ENCODE results near the gene PRAMEF10. TPM values are rescaled to one million over a fixed set of nuclear protein-coding genes. Genes with fewer than 3 reads are reported as not detected.

Gene PRAMEF10, protein sequence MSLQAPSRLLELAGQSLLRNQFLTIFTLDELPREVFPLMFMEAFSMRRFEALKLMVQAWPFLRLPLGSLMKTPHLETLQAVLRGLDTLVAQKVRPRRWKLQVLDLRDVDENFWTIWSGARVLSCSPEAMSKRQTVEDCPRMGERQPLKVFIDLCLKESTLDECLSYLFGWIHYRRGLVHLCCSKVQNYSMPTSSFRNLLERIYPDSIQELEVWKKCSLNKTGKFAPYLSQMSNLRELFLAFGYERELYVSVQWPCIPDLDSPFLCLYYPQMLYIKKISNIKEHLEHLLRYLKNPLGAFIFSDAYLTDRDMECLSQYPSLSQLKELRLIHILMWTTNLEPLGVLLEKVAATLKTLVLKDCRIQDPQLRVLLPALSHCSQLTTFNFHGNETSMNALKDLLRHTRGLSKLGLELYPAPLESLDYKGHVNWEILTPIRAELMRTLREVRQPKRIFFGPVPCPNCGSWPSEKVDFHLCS
- not detected in 2 replicates for total RNA-seq

DNA sequence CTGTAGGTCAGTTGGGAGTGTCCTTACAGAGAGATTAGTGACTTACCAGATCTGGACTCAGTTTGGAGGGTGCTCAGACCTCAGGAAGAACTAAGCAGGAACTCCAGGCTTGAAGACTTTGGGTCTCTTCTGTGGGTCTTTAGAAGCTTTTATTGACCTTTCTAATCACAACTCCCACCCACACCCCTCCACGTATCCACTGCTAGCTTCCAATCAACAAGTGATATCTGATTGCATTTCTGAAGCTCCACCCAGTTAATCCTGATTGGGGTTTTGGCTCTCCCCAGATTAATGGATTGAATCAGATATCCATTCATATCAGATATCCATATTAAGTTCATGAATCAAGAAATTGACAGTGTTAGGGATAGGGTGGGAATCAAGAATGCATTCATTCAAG is at the start of gene PRAMEF10:
Gene PRAMEF10 (minus strand): TSS at position 101 of the 400 bp plus-strand sequence. CDS start 2,423 bp downstream, outside the sequence.

DNA sequence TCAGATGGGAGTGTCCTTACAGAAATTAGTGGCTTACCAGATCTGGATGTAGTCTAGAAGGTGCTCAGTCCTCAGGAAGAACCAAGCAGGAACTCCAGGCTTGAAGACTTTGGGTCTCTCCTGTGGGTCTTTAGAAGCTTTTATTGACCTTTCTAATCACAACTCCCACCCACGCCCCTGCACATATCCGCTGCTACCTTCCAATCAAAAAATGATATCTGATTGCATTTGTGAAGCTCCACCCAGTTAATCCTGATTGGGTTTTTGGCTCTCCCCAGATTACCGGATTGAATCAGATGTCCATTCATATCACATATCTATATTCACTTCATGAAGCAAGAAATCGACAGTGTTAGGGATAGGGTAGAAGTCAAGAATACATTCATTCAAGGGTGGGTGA is 49.4 kb upstream of the PRAMEF10 start, which contains the start of gene PRAMEF6:
Gene PRAMEF6 (minus strand): TSS at position 101 of the 400 bp plus-strand sequence. CDS start 5,062 bp downstream, outside the sequence.

DNA sequence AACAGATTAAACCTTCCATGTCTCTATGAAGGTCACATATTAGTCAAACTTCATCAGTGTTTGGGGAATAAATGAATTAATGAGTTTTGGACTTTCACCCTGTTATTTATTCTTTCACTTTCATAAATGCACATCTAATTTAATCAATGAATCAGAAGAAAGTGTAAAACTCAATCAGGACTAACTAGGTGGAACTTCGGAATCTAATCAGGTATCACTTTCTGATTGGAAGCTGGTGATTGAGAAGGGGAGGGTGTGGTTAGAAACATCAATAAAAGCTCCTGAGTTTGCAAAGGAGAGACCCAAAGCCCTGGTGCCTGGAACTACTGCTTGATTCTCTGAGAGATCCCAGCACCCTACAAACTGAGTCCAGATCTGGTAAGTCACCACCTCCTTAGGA is 18.2 kb upstream of the PRAMEF10 start, which contains the start of gene PRAMEF7:
Gene PRAMEF7 (plus strand): TSS at position 301 of the 400 bp plus-strand sequence. CDS start 1,083 bp downstream, outside the sequence.

DNA sequence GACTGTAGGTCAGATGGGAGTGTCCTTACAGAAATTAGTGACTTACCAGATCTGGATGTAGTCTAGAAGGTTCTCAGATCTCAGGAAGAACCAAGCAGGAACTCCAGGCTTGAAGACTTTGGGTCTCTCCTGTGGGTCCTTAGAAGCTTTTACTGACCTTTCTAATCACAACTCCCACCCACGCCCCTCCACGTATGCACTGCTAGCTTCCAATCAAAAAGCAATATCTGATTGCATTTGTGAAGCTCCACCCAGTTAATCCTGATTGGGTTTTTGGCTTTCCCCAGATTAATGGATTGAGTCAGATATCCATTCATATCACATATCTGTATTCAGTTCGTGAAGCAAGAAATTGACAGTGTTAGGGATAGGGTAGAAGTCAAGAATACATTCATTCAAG is 12.0 kb downstream of the PRAMEF10 start, which contains the start of gene PRAMEF4:
Gene PRAMEF4 (minus strand): TSS at position 101 of the 400 bp plus-strand sequence. CDS start 2,807 bp downstream, outside the sequence.

GRCh38 chr1:12856786-12857185 is 41.3 kb downstream of the PRAMEF10 start, which contains the start of gene PRAMEF2:
Gene PRAMEF2 (plus strand): TSS chr1:12857086. CDS start chr1:12859010, 1,924 bp downstream.

GRCh38 chr1:12848620-12849019 is 49.5 kb downstream of the PRAMEF10 start, which contains the start of gene HNRNPCL1:
Gene HNRNPCL1 (minus strand): TSS chr1:12848720. CDS start chr1:12848289, 431 bp downstream.

Other genes starting within 250 kb of the PRAMEF10 start
- gene AADACL3, start 182.2 kb downstream of the PRAMEF10 start, total RNA-seq: not detected in 2 replicates
- not detected in 2 replicates for gene CFAP107, start 152.1 kb downstream of the PRAMEF10 start, total RNA-seq
- not detected in 2 replicates for gene PRAMEF12, start 124.5 kb downstream of the PRAMEF10 start, total RNA-seq
- gene PRAMEF1, start 106.9 kb downstream of the PRAMEF10 start, total RNA-seq: not detected in 2 replicates
- gene PRAMEF11, start 66.9 kb downstream of the PRAMEF10 start, total RNA-seq: not detected in 2 replicates
- gene HNRNPCL1, start 49.5 kb downstream of the PRAMEF10 start, total RNA-seq: not detected in 2 replicates
- gene PRAMEF2, start 41.2 kb downstream of the PRAMEF10 start, total RNA-seq: not detected in 2 replicates
- not detected in 2 replicates for gene PRAMEF4, start 12.1 kb downstream of the PRAMEF10 start, total RNA-seq
- not detected in 2 replicates for gene PRAMEF7, start 18.3 kb upstream of the PRAMEF10 start, total RNA-seq
- not detected in 2 replicates for gene PRAMEF6, start 49.3 kb upstream of the PRAMEF10 start, total RNA-seq
- not detected in 2 replicates for gene PRAMEF27, start 158.3 kb upstream of the PRAMEF10 start, total RNA-seq
- not detected in 2 replicates for gene HNRNPCL3, start 162.5 kb upstream of the PRAMEF10 start, total RNA-seq
- gene PRAMEF25, start 172.5 kb upstream of the PRAMEF10 start, total RNA-seq: not detected in 2 replicates
- gene HNRNPCL2, start 218.6 kb upstream of the PRAMEF10 start, total RNA-seq: not detected in 2 replicates

All from smooth muscle cell of bladder (primary cell).